GM23248 (cell line): ENCODE measurements around the gene WDR7. TPM values are rescaled to one million over a fixed set of nuclear protein-coding genes. Genes with fewer than 3 reads are reported as not detected.

Experiments used
- DNase-seq: peaks from one replicate; pipeline ENCODE4 v3.0.0-alpha.2; 2015
- H2AFZ ChIP-seq: fragments of 200-600 bp; sonication (generic); 2 replicates; pipeline ENCODE4 v1.6.1; 2016; ENCODE audit warnings: antibody characterized with exemption
- H3F3A ChIP-seq: fragments of 200-600 bp; sonication (generic); 2 replicates; pipeline ENCODE4 v1.6.1; 2016; ENCODE audit warnings: mild to moderate bottlenecking, antibody characterized with exemption, mixed run types; ENCODE audit not compliant: insufficient read depth
- H3K27ac ChIP-seq: fragments of 200-600 bp; sonication (generic); 2 replicates; pipeline ENCODE4 v1.5.1; 2016; ENCODE audit warnings: mild to moderate bottlenecking
- H3K27me3 ChIP-seq: fragments of 200-600 bp; sonication (generic); replicated peaks from 2 replicates; pipeline ENCODE4 v1.6.1; 2016; ENCODE audit warnings: mild to moderate bottlenecking; ENCODE audit not compliant: insufficient read depth
- H3K36me3 ChIP-seq: fragments of 200-600 bp; sonication (generic); 2 replicates; pipeline ENCODE4 v1.6.1; 2016; ENCODE audit warnings: low read depth, mild to moderate bottlenecking
- H3K4me1 ChIP-seq: fragments of 200-600 bp; sonication (generic); 2 replicates; pipeline ENCODE4 v1.6.1; 2016; ENCODE audit warnings: mild to moderate bottlenecking; ENCODE audit not compliant: insufficient read depth
- H3K4me2 ChIP-seq: fragments of 200-600 bp; sonication (generic); one replicate; pipeline ENCODE4 v1.6.1; 2016; ENCODE audit warnings: mild to moderate bottlenecking; ENCODE audit not compliant: unreplicated experiment
- H3K4me3 ChIP-seq: fragments of 200-600 bp; sonication (generic); 2 replicates; pipeline ENCODE4 v1.5.1; 2016; ENCODE audit warnings: mild to moderate bottlenecking
- H3K79me2 ChIP-seq: fragments of 200-600 bp; sonication (generic); 2 replicates; pipeline ENCODE4 v1.6.1; 2016; ENCODE audit warnings: mild to moderate bottlenecking; ENCODE audit not compliant: insufficient read depth
- H3K9ac ChIP-seq: fragments of 200-600 bp; sonication (generic); 2 replicates; pipeline ENCODE4 v1.6.1; 2016; ENCODE audit warnings: mild to moderate bottlenecking
- H3K9me2 ChIP-seq: fragments of 200-600 bp; sonication (generic); 2 replicates; pipeline ENCODE4 v1.6.1; 2016; ENCODE audit warnings: mixed run types, mild to moderate bottlenecking, moderate library complexity; ENCODE audit not compliant: insufficient read depth
- H3K9me3 ChIP-seq: fragments of 200-600 bp; sonication (generic); one replicate; pipeline ENCODE4 v1.6.1; 2017; ENCODE audit warnings: low read depth
- H4K20me1 ChIP-seq: fragments of 200-600 bp; sonication (generic); 2 replicates; pipeline ENCODE4 v1.6.0; 2016; ENCODE audit not compliant: insufficient read depth
- EZH2 ChIP-seq: fragments of 200-600 bp; sonication (generic); IDR thresholded peaks from 2 replicates; pipeline ENCODE4 v1.6.1; 2018; ENCODE audit warnings: antibody characterized with exemption, mild to moderate bottlenecking; ENCODE audit not compliant: insufficient read depth, poor library complexity, severe bottlenecking
- EZH2phosphoT487 ChIP-seq: fragments of 200-600 bp; sonication (generic); IDR thresholded peaks from 2 replicates; pipeline ENCODE4 v1.6.1; 2018; ENCODE audit warnings: antibody characterized with exemption, moderate library complexity, mild to moderate bottlenecking, low read depth; ENCODE audit not compliant: insufficient read depth
- WGBS, 2 experiments: methylation state at CpG; one replicate each; pipeline ENCODE4 v1.1.6; 2015 to 2017; ENCODE audit warnings: low lambda C conversion rate in 2 of 2, low coverage in 1 of 2; ENCODE audit errors: missing lambda C conversion rate in 2 of 2; 5-methylcytosine and 5-hydroxymethylcytosine counted together
- in situ Hi-C: fragments of 300-500 bp; cut with MboI; formaldehyde crosslinking; loops from 2 replicates; pipeline ENCODE4 v1.15.0; 2020
- polyA plus RNA-seq: library from polyadenylated mRNA; unstranded; fragments of >200 nt; fragmentation: Nextera tagmentation; extraction: Ambion mirVana; gene quantifications from 2 replicates; pipeline ENCODE4 v1.2.1, GENCODE V29; 2016
- total RNA-seq: library from RNA; depleted of rRNA; stranded (reverse); fragments of >200 nt; shearing (Covaris generic); gene quantifications from 2 replicates; pipeline ENCODE4 v1.2.3, GENCODE V29; 2014

Gene WDR7
- total and polyA plus RNA-seq, 2 experiments from 2014 or later: 6.7 to 8.3 TPM

DNA sequence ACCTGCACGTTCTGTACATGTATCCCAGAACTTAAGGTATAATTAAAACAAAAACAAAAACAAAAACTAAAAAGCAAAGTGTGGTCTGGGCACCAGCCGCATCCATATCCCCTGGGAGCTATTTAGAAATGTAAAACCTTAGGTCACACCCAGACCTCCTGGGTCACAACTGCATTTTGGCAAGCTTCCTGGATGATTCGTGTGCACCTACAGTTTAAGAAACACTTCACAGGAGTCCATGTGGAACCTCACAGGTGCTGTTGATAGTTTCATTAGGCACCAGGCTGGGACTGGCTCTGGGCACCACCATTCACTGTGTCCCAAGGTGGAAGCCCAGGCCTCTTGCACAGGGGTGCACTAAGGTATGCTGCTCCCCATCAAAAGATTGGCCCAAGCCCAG lies 392.1 kb downstream of the WDR7 start:
- Histone ChIP-seq H3K36me3 (no peaks in the 10 kb centered on the region), H3K27ac (no peak overlapping the region), H3K4me2 (no peak overlapping the region), H3F3A (no peaks in the 10 kb centered on the region), H3K4me3 (no peak overlapping the region), H3K9ac (no peak overlapping the region), H3K27me3 (0 out of 2 replicates have a peak, but pooled peaks cover 9% of the 10 kb centered on the region), H2AFZ (no peak overlapping the region), H3K4me1 (no peaks in the 10 kb centered on the region), H3K9me2 (no peaks in the 10 kb centered on the region), H3K79me2 (no peaks in the 10 kb centered on the region), H3K9me3 (no peaks in the 10 kb centered on the region), H4K20me1 (no peaks in the 10 kb centered on the region)
- in situ Hi-C loops: no loop called here
- TF ChIP-seq EZH2: no peak
- no peak for TF ChIP-seq EZH2phosphoT487
- no peak for DNase-seq
- 26 to 30% methylated on average over 3 of the region's 3 CpGs for WGBS, 2 experiments

DNA sequence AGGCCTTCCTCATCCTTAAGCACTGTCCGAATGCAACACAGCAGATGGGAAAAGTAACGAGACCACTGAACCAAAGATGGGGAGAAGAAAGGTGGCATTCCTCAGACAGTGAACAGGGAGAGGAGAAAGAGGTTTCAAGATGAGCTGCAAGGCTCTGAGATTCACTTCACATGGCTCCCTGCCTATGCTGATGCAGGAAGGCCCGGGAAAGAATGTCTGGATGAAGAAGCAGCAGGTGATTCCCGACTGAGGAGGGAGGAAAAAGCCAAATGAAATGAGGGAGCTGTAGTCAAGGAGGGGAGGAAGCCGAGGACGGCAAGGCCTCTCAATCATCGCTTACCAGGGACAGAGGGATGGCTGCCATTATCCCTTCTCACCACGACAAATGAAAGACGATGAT lies 397.2 kb downstream of the WDR7 start:
- H3K9me2 ChIP-seq: no peaks in the 10 kb centered on the region
- H3K4me1 ChIP-seq: no peaks in the 10 kb centered on the region
- TF ChIP-seq EZH2: no peak
- TF ChIP-seq EZH2phosphoT487: no peak
- no peak overlapping the region for H3K4me2 ChIP-seq
- no peaks in the 10 kb centered on the region for H3K36me3 ChIP-seq
- 42 to 43% methylated on average over 9 of the region's 9 CpGs for WGBS, 2 experiments
- H3K9ac ChIP-seq: no peak overlapping the region
- H3K79me2 ChIP-seq: no peaks in the 10 kb centered on the region
- no peak overlapping the region for H3K4me3 ChIP-seq
- no peaks in the 10 kb centered on the region for H3F3A ChIP-seq
- no peaks in the 10 kb centered on the region for H4K20me1 ChIP-seq
- no peak overlapping the region for H3K27ac ChIP-seq
- DNase-seq: no peak
- in situ Hi-C loops: no loop called here
- H3K27me3 ChIP-seq: peaks cover 9% of the 10 kb centered on the region; the same call in 1 of the 2 replicates
- no peak overlapping the region for H2AFZ ChIP-seq
- no peaks in the 10 kb centered on the region for H3K9me3 ChIP-seq

DNA sequence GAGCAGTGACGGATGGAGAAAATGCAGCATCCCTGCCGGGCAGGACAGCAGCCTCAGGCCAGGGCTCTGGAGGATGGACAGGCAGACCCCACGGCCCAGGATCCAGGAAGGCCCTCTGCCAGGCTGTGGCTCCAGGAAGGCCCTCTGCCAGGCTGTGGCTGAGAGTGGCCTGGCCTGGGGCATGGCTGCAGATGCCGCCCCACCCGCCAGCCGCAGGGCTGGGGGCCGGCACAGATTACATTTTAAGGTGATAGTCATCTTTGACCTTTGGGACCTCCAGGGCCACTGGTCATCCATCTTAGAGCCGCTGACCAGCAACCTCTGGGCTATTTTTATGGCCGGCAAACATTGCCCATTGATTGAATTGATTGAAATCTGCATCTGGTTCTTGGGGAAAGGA lies 397.7 kb downstream of the WDR7 start:
- no peak overlapping the region for H2AFZ ChIP-seq
- no peak overlapping the region for H3K27ac ChIP-seq
- no peak overlapping the region for H3K4me2 ChIP-seq
- H3F3A ChIP-seq: no peaks in the 10 kb centered on the region
- in situ Hi-C loops: no loop called here
- H3K27me3 ChIP-seq: peaks cover 9% of the 10 kb centered on the region; the same call in 1 of the 2 replicates
- no peak overlapping the region for H3K4me3 ChIP-seq
- no peak overlapping the region for H3K9ac ChIP-seq
- no peaks in the 10 kb centered on the region for H3K9me2 ChIP-seq
- H3K9me3 ChIP-seq: no peaks in the 10 kb centered on the region
- H4K20me1 ChIP-seq: no peaks in the 10 kb centered on the region
- DNase-seq: no peak
- H3K4me1 ChIP-seq: no peaks in the 10 kb centered on the region
- WGBS, 2 experiments: 61 to 62% methylated on average over 8 to 9 of the region's 9 CpGs
- H3K36me3 ChIP-seq: no peaks in the 10 kb centered on the region
- TF ChIP-seq EZH2 (no peak), EZH2phosphoT487 (no peak)
- no peaks in the 10 kb centered on the region for H3K79me2 ChIP-seq

DNA sequence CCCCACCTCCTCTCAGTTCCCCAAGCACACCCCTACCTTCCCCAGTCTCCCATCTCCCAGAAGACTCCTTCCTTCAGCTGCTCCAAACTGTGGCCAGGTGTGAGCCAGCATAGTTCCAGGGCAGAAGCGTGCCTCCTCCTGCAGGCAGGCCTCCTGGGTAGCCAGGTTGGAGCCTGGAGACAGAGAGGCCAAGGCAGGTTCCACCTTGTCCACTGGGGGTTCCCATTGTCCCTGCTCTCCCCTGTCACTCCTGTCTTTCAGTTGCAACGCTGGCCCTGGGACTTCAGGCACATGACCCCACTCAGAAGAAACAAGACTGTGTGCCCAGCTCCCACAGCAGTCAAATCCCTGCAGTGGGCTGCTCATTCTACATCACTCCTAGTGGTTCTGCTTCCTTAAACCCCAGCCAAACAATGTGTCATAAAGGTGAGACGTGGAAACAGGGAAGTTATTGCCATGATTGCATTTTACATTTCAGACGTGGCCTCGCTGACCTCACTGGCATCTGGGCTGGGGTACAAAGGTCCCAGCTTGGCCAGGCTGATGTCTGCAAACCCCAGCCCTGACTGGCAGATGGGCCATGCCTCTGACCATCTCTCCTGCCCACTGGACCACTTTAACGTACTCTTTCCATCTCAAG lies 399.3 kb downstream of the WDR7 start:
- in situ Hi-C loops: no loop called here
- no peak overlapping the region for H3K9ac ChIP-seq
- no peaks in the 10 kb centered on the region for H3F3A ChIP-seq
- no peaks in the 10 kb centered on the region for H3K36me3 ChIP-seq
- no peak overlapping the region for H2AFZ ChIP-seq
- H3K4me1 ChIP-seq: no peaks in the 10 kb centered on the region
- no peak overlapping the region for H3K4me2 ChIP-seq
- WGBS, 2 experiments: 46 to 56% methylated on average over 6 of the region's 6 CpGs
- no peaks in the 10 kb centered on the region for H3K9me2 ChIP-seq
- H3K79me2 ChIP-seq: no peaks in the 10 kb centered on the region
- H4K20me1 ChIP-seq: no peaks in the 10 kb centered on the region
- peaks cover 4% of the 10 kb centered on the region; the same call in 1 of the 2 replicates for H3K27me3 ChIP-seq
- H3K9me3 ChIP-seq: no peaks in the 10 kb centered on the region
- no peak for DNase-seq
- no peak overlapping the region for H3K4me3 ChIP-seq
- no peak overlapping the region for H3K27ac ChIP-seq
- TF ChIP-seq EZH2 (no peak), EZH2phosphoT487 (no peak)
